Measurements from ENCODE around the gene SEBOX.

GRCh38 chr17:28385037-28385400 is 20.0 kb upstream of the SEBOX start:
- TF ChIP-seq CTCF (conservative IDR thresholded peaks at IDR 0.05; ENCODE audit: low read length): no peak
- TF ChIP-seq EZH2phosphoT487 (IDR thresholded peaks at IDR 0.05; ENCODE audit: borderline replicate concordance): no peak
